H1 (cell line): ENCODE data around the gene ZNF132. TPM values are rescaled to one million over a fixed set of nuclear protein-coding genes. Genes with fewer than 3 reads are reported as not detected.

Source experiments
- POLR2AphosphoS5 ChIP-seq: IDR thresholded peaks from 2 replicates; pipeline ENCODE4 v1.6.1; 2011; ENCODE audit warnings: low read depth, low read length
- polyA plus RNA-seq, 7 experiments: library from polyadenylated mRNA; depleted of rRNA in 3 of 7; stranded (reverse) in 5 of 7; unstranded in 2 of 7; fragments of >200 nt in 5 of 7; fragments of 200-250 nt in 2 of 7; gene quantifications; 1 replicate in 5 of 7; 2 replicates in 1 of 7; 4 replicates in 1 of 7; pipeline versions ENCODE4 v1.2.1 to v1.2.3, GENCODE V29; 2011 to 2013; ENCODE audit warnings: missing spikeins in 2 of 7, mixed read lengths in 2 of 7
- total RNA-seq: library from RNA; stranded (reverse); fragmentation: NEBNext Ultra II Directional; extraction: Animal tissue kit (Norgen Biotek cat#: 25700); gene quantifications from 2 replicates; pipeline ENCODE4 v1.2.1, GENCODE V29; 2021
- TF ChIP-seq, protein P1 (sequence below): fragments of 300-600 bp; sonication (generic); IDR thresholded peaks from 2 replicates; pipeline ENCODE4 v1.7.1; 2012; ENCODE audit warnings: low read length, moderate library complexity, mild to moderate bottlenecking, inconsistent platforms; ENCODE audit not compliant: insufficient replicate concordance
- TF ChIP-seq, protein P2 (sequence below): IDR thresholded peaks from 2 replicates; pipeline ENCODE4 v1.6.1; 2012; ENCODE audit warnings: inconsistent platforms

The ZNF132 gene
- total and polyA plus RNA-seq, 2 of the 8 experiments (the other 6 are each of a cell fraction or from before 2014, with no cell fraction given), result 0.89 to 1.9 TPM

DNA sequence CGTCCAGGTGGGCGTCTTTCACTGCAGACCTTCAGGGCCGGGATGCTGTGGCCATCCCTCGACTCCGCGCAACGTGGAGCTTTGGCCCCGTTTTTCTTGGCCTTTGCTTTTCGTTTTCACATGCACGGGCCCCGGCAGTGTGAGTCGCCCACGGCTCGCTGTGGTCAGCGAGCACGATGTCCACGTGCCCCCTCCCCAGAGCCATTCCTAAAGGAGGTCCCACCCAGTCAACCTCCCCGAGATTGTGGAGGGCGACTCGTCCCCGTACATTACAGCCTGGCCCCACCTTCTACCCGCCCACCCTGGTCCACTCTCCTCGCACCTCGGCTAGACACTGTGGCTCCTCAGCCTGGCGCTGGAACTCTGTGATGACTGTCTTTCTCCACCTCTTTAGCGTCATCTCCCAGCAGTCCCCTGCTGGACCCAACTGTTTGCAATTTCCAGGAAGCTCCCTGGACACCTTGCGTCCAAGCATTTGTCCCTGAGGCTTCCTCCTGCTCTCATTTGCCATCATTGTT lies 36.6 kb upstream of the ZNF132 start (continued):
- TF ChIP-seq, protein P1, sequence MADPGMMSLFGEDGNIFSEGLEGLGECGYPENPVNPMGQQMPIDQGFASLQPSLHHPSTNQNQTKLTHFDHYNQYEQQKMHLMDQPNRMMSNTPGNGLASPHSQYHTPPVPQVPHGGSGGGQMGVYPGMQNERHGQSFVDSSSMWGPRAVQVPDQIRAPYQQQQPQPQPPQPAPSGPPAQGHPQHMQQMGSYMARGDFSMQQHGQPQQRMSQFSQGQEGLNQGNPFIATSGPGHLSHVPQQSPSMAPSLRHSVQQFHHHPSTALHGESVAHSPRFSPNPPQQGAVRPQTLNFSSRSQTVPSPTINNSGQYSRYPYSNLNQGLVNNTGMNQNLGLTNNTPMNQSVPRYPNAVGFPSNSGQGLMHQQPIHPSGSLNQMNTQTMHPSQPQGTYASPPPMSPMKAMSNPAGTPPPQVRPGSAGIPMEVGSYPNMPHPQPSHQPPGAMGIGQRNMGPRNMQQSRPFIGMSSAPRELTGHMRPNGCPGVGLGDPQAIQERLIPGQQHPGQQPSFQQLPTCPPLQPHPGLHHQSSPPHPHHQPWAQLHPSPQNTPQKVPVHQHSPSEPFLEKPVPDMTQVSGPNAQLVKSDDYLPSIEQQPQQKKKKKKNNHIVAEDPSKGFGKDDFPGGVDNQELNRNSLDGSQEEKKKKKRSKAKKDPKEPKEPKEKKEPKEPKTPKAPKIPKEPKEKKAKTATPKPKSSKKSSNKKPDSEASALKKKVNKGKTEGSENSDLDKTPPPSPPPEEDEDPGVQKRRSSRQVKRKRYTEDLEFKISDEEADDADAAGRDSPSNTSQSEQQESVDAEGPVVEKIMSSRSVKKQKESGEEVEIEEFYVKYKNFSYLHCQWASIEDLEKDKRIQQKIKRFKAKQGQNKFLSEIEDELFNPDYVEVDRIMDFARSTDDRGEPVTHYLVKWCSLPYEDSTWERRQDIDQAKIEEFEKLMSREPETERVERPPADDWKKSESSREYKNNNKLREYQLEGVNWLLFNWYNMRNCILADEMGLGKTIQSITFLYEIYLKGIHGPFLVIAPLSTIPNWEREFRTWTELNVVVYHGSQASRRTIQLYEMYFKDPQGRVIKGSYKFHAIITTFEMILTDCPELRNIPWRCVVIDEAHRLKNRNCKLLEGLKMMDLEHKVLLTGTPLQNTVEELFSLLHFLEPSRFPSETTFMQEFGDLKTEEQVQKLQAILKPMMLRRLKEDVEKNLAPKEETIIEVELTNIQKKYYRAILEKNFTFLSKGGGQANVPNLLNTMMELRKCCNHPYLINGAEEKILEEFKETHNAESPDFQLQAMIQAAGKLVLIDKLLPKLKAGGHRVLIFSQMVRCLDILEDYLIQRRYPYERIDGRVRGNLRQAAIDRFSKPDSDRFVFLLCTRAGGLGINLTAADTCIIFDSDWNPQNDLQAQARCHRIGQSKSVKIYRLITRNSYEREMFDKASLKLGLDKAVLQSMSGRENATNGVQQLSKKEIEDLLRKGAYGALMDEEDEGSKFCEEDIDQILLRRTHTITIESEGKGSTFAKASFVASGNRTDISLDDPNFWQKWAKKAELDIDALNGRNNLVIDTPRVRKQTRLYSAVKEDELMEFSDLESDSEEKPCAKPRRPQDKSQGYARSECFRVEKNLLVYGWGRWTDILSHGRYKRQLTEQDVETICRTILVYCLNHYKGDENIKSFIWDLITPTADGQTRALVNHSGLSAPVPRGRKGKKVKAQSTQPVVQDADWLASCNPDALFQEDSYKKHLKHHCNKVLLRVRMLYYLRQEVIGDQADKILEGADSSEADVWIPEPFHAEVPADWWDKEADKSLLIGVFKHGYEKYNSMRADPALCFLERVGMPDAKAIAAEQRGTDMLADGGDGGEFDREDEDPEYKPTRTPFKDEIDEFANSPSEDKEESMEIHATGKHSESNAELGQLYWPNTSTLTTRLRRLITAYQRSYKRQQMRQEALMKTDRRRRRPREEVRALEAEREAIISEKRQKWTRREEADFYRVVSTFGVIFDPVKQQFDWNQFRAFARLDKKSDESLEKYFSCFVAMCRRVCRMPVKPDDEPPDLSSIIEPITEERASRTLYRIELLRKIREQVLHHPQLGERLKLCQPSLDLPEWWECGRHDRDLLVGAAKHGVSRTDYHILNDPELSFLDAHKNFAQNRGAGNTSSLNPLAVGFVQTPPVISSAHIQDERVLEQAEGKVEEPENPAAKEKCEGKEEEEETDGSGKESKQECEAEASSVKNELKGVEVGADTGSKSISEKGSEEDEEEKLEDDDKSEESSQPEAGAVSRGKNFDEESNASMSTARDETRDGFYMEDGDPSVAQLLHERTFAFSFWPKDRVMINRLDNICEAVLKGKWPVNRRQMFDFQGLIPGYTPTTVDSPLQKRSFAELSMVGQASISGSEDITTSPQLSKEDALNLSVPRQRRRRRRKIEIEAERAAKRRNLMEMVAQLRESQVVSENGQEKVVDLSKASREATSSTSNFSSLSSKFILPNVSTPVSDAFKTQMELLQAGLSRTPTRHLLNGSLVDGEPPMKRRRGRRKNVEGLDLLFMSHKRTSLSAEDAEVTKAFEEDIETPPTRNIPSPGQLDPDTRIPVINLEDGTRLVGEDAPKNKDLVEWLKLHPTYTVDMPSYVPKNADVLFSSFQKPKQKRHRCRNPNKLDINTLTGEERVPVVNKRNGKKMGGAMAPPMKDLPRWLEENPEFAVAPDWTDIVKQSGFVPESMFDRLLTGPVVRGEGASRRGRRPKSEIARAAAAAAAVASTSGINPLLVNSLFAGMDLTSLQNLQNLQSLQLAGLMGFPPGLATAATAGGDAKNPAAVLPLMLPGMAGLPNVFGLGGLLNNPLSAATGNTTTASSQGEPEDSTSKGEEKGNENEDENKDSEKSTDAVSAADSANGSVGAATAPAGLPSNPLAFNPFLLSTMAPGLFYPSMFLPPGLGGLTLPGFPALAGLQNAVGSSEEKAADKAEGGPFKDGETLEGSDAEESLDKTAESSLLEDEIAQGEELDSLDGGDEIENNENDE, result no peak
- TF ChIP-seq, protein P2, sequence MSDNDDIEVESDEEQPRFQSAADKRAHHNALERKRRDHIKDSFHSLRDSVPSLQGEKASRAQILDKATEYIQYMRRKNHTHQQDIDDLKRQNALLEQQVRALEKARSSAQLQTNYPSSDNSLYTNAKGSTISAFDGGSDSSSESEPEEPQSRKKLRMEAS, result peak; percentile 34; the same call in 1 of the 2 replicates
- peak; percentile 37; the same call in 1 of the 2 replicates for TF ChIP-seq POLR2AphosphoS5
